Fibroblast of skin of back (primary cell): Measurements from ENCODE around the gene SPATA20.

Experiments
- DNase-seq: peaks from one replicate; pipeline ENCODE4 v3.0.0-alpha.2; 2013

Gene SPATA20

GRCh38 chr17:50520483-50520882, 26.5 kb upstream of the SPATA20 start:
- no peak for DNase-seq

- DNase-seq = no peak
Measured at GRCh38 chr17:50521514-50521913, 25.5 kb upstream of the SPATA20 start.

- DNase-seq = no peak
Measured at GRCh38 chr17:50522766-50523165, 24.2 kb upstream of the SPATA20 start.

- no peak for DNase-seq
Measured at GRCh38 chr17:50523208-50523607, 23.8 kb upstream of the SPATA20 start.

- no peak for DNase-seq
Measured at GRCh38 chr17:50524838-50525237, 22.1 kb upstream of the SPATA20 start.

- no peak for DNase-seq
Measured at GRCh38 chr17:50527155-50527762, 19.7 kb upstream of the SPATA20 start.

GRCh38 chr17:50527949-50528474, 19.0 kb upstream of the SPATA20 start:
- DNase-seq = no peak

- no peak for DNase-seq
Measured at GRCh38 chr17:50529849-50530248, 17.1 kb upstream of the SPATA20 start.

- no peak for DNase-seq
Measured at GRCh38 chr17:50531428-50532025, 15.4 kb upstream of the SPATA20 start.

- DNase-seq = no peak
Measured at GRCh38 chr17:50532452-50533024, 14.4 kb upstream of the SPATA20 start, which contains the start of gene EPN3. Gene EPN3 (plus strand): TSS chr17:50532735. CDS start chr17:50536557, 3,822 bp downstream.

GRCh38 chr17:50533185-50533584, 13.8 kb upstream of the SPATA20 start:
- DNase-seq = no peak

- peak; percentile 28 for DNase-seq
Measured at GRCh38 chr17:50533720-50534148, 13.2 kb upstream of the SPATA20 start.

GRCh38 chr17:50534222-50534978, 12.6 kb upstream of the SPATA20 start:
- DNase-seq = no peak

GRCh38 chr17:50534979-50535326, 12.0 kb upstream of the SPATA20 start:
- no peak for DNase-seq

GRCh38 chr17:50535407-50535806, 11.6 kb upstream of the SPATA20 start:
- no peak for DNase-seq

- DNase-seq = no peak
Measured at GRCh38 chr17:50536683-50537646, 10.0 kb upstream of the SPATA20 start.

GRCh38 chr17:50537721-50538548, 9.0 kb upstream of the SPATA20 start:
- DNase-seq = no peak

- no peak for DNase-seq
Measured at GRCh38 chr17:50538549-50539410, 8.2 kb upstream of the SPATA20 start.

- no peak for DNase-seq
Measured at GRCh38 chr17:50539762-50540559, 7.0 kb upstream of the SPATA20 start.
